ENCODE results near the gene CHIC2. TPM values are rescaled to one million over a fixed set of nuclear protein-coding genes. Genes with fewer than 3 reads are reported as not detected.

Gene CHIC2
- total RNA-seq, 3 donors from 2014 or later, result 33.9 to 71.4 (median 47.5) TPM

GRCh38 chr4:54017308-54017707 lies 47.1 kb downstream of the CHIC2 start:
- TF ChIP-seq POLR2AphosphoS5 (IDR thresholded peaks at IDR 0.05) (no peak), POLR2A (IDR thresholded peaks at IDR 0.05) (no peak)
- Histone ChIP-seq H3K27ac (no peak overlapping the region), H3K4me1 (no peaks in the 10 kb centered on the region), H3K9me3 (no peaks in the 10 kb centered on the region), H3K36me3 (no peaks in the 10 kb centered on the region), H3K4me3 (no peak overlapping the region), H3K27me3 (no peaks in the 10 kb centered on the region)
- intact Hi-C loops (cut with DNase I; ENCODE audit: low total_unique reads), result no loop called here
- no peak for DNase-seq (ENCODE audit: low spot score in 2 of 2)

GRCh38 chr4:54016504-54016903 lies 47.9 kb downstream of the CHIC2 start:
- no peaks in the 10 kb centered on the region for H3K36me3 ChIP-seq
- H3K27ac ChIP-seq, result no peak overlapping the region
- H3K9me3 ChIP-seq, result no peaks in the 10 kb centered on the region
- no peak overlapping the region for H3K4me3 ChIP-seq
- intact Hi-C loops (cut with DNase I; ENCODE audit: low total_unique reads), result no loop called here
- no peaks in the 10 kb centered on the region for H3K4me1 ChIP-seq
- no peaks in the 10 kb centered on the region for H3K27me3 ChIP-seq
- TF ChIP-seq POLR2A (IDR thresholded peaks at IDR 0.05) (no peak), CTCF (IDR thresholded peaks at IDR 0.05) (no peak), POLR2AphosphoS5 (IDR thresholded peaks at IDR 0.05) (no peak)
- no peak for DNase-seq (ENCODE audit: low spot score in 2 of 2)

DNA sequence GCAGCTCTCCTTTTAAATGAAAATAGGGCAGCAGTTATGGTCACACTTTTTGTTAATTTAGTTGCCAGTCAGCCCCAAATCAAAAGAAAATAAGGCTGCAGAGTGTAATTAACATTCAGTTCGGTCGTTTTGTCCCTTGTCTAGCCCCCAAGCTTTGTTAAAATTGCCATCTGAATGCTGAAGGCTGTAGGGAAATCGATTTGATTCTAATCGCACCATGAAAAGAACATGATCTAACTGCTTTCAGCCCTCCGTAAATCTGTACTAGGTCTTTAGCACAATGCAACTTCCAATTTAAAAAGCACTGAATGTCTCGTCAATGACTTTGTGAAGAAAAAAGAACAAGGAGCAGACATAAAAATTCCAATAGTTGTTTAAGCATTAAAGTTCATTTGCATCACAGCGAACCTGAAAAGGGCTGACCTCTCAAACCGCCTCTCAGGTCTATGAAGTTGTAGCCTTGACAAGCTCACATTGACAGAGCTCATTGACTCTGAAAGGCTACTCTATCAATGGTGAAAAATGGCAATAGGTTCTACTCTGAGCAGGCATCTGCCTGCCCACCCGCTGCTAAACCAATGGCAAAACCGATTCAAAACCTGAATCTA lies 48.9 kb downstream of the CHIC2 start:
- no peak overlapping the region for H3K4me3 ChIP-seq
- no peaks in the 10 kb centered on the region for H3K27me3 ChIP-seq
- intact Hi-C loops (cut with DNase I; ENCODE audit: low total_unique reads), result no loop called here
- no peaks in the 10 kb centered on the region for H3K4me1 ChIP-seq
- no peak for DNase-seq (ENCODE audit: low spot score in 2 of 2)
- no peak overlapping the region for H3K27ac ChIP-seq
- TF ChIP-seq POLR2AphosphoS5 (IDR thresholded peaks at IDR 0.05) (no peak), POLR2A (IDR thresholded peaks at IDR 0.05) (no peak), CTCF (IDR thresholded peaks at IDR 0.05) (no peak)
- H3K9me3 ChIP-seq, result no peaks in the 10 kb centered on the region
- H3K36me3 ChIP-seq, result no peaks in the 10 kb centered on the region

DNA sequence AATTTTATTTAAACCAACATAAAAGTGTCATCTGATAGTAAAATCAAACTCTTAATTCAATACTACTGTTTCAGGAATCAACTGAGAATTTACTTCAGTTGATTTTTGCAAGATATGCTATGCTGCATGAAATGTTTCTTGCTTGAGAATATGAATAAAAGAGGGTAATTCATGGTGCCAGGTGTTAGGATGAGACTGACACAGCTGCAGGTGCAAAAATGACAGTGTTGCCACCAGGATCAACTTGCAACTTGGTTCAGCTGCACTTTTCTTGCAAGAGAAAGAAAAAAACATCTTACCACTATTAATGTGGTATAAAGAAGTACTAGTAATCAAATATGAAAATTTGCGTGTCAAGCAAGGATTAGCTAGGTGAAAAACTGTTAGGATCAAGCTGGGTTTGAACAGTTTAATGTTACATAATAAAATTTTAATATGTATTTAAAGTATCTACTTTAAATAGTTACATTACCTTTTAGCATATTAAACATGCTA lies 49.7 kb downstream of the CHIC2 start:
- TF ChIP-seq POLR2AphosphoS5 (IDR thresholded peaks at IDR 0.05), result no peak
- TF ChIP-seq CTCF (IDR thresholded peaks at IDR 0.05), result no peak
- no peak for TF ChIP-seq POLR2A (IDR thresholded peaks at IDR 0.05)

GRCh38 chr4:54011201-54011600 lies 53.2 kb downstream of the CHIC2 start:
- TF ChIP-seq POLR2AphosphoS5 (IDR thresholded peaks at IDR 0.05) (no peak), POLR2A (IDR thresholded peaks at IDR 0.05) (no peak), CTCF (IDR thresholded peaks at IDR 0.05) (no peak)
- Histone ChIP-seq H3K4me3 (no peak overlapping the region), H3K27ac (no peak overlapping the region), H3K27me3 (no peaks in the 10 kb centered on the region), H3K36me3 (no peaks in the 10 kb centered on the region), H3K9me3 (no peaks in the 10 kb centered on the region), H3K4me1 (no peaks in the 10 kb centered on the region)
- DNase-seq (ENCODE audit: low spot score in 2 of 2), result no peak
- intact Hi-C loops (cut with DNase I; ENCODE audit: low total_unique reads), result no loop called here

More for the DNA sequence above, 49.7 kb downstream of the CHIC2 start:
- Histone ChIP-seq H3K27me3 (no peaks in the 10 kb centered on the region), H3K4me3 (no peak overlapping the region), H3K9me3 (no peaks in the 10 kb centered on the region), H3K27ac (no peak overlapping the region), H3K4me1 (no peaks in the 10 kb centered on the region), H3K36me3 (no peaks in the 10 kb centered on the region)
- intact Hi-C loops (cut with DNase I; ENCODE audit: low total_unique reads), result no loop called here
- DNase-seq (ENCODE audit: low spot score in 2 of 2), result no peak
